HepG2 (cell line): ENCODE data around the gene ZMYND12. TPM values are rescaled to one million over a fixed set of nuclear protein-coding genes. Genes with fewer than 3 reads are reported as not detected.

Experiments used
- ETV5 ChIP-seq: IDR thresholded peaks from 2 replicates; pipeline ENCODE4 v1.6.1; 2018; ENCODE audit warnings: missing biosample characterization, missing genetic modification reagents, inconsistent platforms, borderline replicate concordance
- FOXO1 ChIP-seq: sonication (generic); formaldehyde crosslinking; IDR thresholded peaks from 2 replicates; pipeline ENCODE4 v1.4.0; 2020; ENCODE audit warnings: missing genetic modification reagents
- KLF13 ChIP-seq: sonication (generic); formaldehyde crosslinking; IDR thresholded peaks from 2 replicates; pipeline ENCODE4 v1.4.0; 2020; ENCODE audit warnings: mild to moderate bottlenecking, missing genetic modification reagents
- MED1 ChIP-seq: sonication (generic); formaldehyde crosslinking; IDR thresholded peaks from 2 replicates; pipeline ENCODE4 v1.4.0; 2020; ENCODE audit warnings: missing genetic modification reagents
- MYNN ChIP-seq: sonication (generic); formaldehyde crosslinking; IDR thresholded peaks from 2 replicates; pipeline ENCODE4 v1.4.0; 2020; ENCODE audit warnings: mild to moderate bottlenecking, low read depth, missing genetic modification reagents
- NCOA5 ChIP-seq: sonication (generic); formaldehyde crosslinking; IDR thresholded peaks from 2 replicates; pipeline ENCODE4 v1.4.0; 2020; ENCODE audit warnings: missing genetic modification reagents
- NFE2 ChIP-seq: sonication (generic); formaldehyde crosslinking; IDR thresholded peaks from 2 replicates; pipeline ENCODE4 v1.4.0; 2020; ENCODE audit warnings: missing genetic modification reagents
- ZNF275 ChIP-seq: sonication (generic); formaldehyde crosslinking; IDR thresholded peaks from 2 replicates; pipeline ENCODE4 v1.8.0; 2022; ENCODE audit warnings: missing genetic modification reagents, mild to moderate bottlenecking, inconsistent platforms, borderline replicate concordance
- ZNF362 ChIP-seq: sonication (generic); formaldehyde crosslinking; IDR thresholded peaks from 2 replicates; pipeline ENCODE4 v1.4.0; 2020; ENCODE audit warnings: missing genetic modification reagents, mild to moderate bottlenecking, borderline replicate concordance
- ZNF557 ChIP-seq: sonication (generic); formaldehyde crosslinking; IDR thresholded peaks from 2 replicates; pipeline ENCODE4 v1.4.0; 2020; ENCODE audit warnings: missing genetic modification reagents
- ZNF609 ChIP-seq: sonication (generic); formaldehyde crosslinking; IDR thresholded peaks from 2 replicates; pipeline ENCODE4 v1.4.0; 2020; ENCODE audit warnings: mild to moderate bottlenecking, missing genetic modification reagents, borderline replicate concordance
- ZNF761 ChIP-seq: sonication (generic); formaldehyde crosslinking; conservative IDR thresholded peaks from 2 replicates; pipeline ENCODE4 v1.4.0; 2020; ENCODE audit warnings: mild to moderate bottlenecking, missing genetic modification reagents
- polyA plus RNA-seq, 8 experiments: library from polyadenylated mRNA; depleted of rRNA in 3 of 8; stranded (reverse) in 7 of 8; unstranded in 1 of 8; fragments of >200 nt; fragmentation: Illumina TruSeq in 4 of 8; extraction: Trizol in 4 of 8; gene quantifications; 2 replicates each; pipeline versions ENCODE4 v1.2.1 to v1.2.3, GENCODE V29; 2011 to 2016; ENCODE audit warnings: low read depth in 4 of 8, missing spikeins in 1 of 8, mixed read lengths in 1 of 8; ENCODE audit not compliant: insufficient read depth in 1 of 8
- total RNA-seq, 5 experiments: library from RNA; depleted of rRNA; stranded (reverse); fragments of >200 nt; fragmentation: Illumina TruSeq; extraction: Trizol; gene quantifications; 2 replicates each; pipeline ENCODE4 v1.2.3, GENCODE V29; 2016; ENCODE audit warnings: low read depth in 1 of 5
- TF ChIP-seq, protein P1 (sequence below): sonication (generic); formaldehyde crosslinking; conservative IDR thresholded peaks from 2 replicates; pipeline ENCODE4 v1.4.0; 2020; ENCODE audit warnings: mild to moderate bottlenecking, missing genetic modification reagents, moderate library complexity
- TF ChIP-seq, protein P2 (sequence below): sonication (generic); formaldehyde crosslinking; IDR thresholded peaks from 2 replicates; pipeline ENCODE4 v1.5.0; 2020; ENCODE audit warnings: missing genetic modification reagents

ZMYND12 gene
- total and polyA plus RNA-seq, 2 of the 13 experiments (the other 11 are each of a cell fraction or from before 2014, with no cell fraction given): 0.13 to 0.71 TPM

GRCh38 chr1:42456754-42457089 is 900 bp upstream of the ZMYND12 start (continued):
- TF ChIP-seq, protein P1, sequence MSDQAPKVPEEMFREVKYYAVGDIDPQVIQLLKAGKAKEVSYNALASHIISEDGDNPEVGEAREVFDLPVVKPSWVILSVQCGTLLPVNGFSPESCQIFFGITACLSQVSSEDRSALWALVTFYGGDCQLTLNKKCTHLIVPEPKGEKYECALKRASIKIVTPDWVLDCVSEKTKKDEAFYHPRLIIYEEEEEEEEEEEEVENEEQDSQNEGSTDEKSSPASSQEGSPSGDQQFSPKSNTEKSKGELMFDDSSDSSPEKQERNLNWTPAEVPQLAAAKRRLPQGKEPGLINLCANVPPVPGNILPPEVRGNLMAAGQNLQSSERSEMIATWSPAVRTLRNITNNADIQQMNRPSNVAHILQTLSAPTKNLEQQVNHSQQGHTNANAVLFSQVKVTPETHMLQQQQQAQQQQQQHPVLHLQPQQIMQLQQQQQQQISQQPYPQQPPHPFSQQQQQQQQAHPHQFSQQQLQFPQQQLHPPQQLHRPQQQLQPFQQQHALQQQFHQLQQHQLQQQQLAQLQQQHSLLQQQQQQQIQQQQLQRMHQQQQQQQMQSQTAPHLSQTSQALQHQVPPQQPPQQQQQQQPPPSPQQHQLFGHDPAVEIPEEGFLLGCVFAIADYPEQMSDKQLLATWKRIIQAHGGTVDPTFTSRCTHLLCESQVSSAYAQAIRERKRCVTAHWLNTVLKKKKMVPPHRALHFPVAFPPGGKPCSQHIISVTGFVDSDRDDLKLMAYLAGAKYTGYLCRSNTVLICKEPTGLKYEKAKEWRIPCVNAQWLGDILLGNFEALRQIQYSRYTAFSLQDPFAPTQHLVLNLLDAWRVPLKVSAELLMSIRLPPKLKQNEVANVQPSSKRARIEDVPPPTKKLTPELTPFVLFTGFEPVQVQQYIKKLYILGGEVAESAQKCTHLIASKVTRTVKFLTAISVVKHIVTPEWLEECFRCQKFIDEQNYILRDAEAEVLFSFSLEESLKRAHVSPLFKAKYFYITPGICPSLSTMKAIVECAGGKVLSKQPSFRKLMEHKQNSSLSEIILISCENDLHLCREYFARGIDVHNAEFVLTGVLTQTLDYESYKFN (CRISPR knock-in tag): peak; percentile 44; the same call in 1 of the 2 replicates
- TF ChIP-seq MYNN (CRISPR knock-in tag) (peak; percentile 18; the same call in 1 of the 2 replicates), ETV5 (CRISPR knock-in tag) (no peak; the same call in 1 of the 2 replicates), ZNF761 (CRISPR knock-in tag) (0 out of 2 replicates have a peak, but pooled peaks have one; percentile 42), ZNF557 (no peak), KLF13 (CRISPR knock-in tag) (no peak), NFE2 (CRISPR knock-in tag) (no peak), MED1 (peak; percentile 11; the same call in 1 of the 2 replicates), ZNF609 (CRISPR knock-in tag) (peak; percentile 5; the same call in 1 of the 2 replicates), ZNF275 (CRISPR knock-in tag) (peak; percentile 22; the same call in 1 of the 2 replicates), NCOA5 (no peak), FOXO1 (CRISPR knock-in tag) (0 out of 2 replicates have a peak, but pooled peaks have one; percentile 7), ZNF362 (CRISPR knock-in tag) (no peak)
- TF ChIP-seq, protein P2, sequence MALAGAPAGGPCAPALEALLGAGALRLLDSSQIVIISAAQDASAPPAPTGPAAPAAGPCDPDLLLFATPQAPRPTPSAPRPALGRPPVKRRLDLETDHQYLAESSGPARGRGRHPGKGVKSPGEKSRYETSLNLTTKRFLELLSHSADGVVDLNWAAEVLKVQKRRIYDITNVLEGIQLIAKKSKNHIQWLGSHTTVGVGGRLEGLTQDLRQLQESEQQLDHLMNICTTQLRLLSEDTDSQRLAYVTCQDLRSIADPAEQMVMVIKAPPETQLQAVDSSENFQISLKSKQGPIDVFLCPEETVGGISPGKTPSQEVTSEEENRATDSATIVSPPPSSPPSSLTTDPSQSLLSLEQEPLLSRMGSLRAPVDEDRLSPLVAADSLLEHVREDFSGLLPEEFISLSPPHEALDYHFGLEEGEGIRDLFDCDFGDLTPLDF (CRISPR knock-in tag): no peak
